HG03378 (cell line): Measurements from ENCODE around the gene SPPL3.

Experiments used
- ATAC-seq: cut with Tn5 transposase; IDR thresholded peaks from one replicate; pipeline ENCODE4 v1.9.1; 2021; ENCODE audit warnings: mild to moderate bottlenecking, moderate library complexity; ENCODE audit not compliant: unreplicated experiment

SPPL3 gene

DNA sequence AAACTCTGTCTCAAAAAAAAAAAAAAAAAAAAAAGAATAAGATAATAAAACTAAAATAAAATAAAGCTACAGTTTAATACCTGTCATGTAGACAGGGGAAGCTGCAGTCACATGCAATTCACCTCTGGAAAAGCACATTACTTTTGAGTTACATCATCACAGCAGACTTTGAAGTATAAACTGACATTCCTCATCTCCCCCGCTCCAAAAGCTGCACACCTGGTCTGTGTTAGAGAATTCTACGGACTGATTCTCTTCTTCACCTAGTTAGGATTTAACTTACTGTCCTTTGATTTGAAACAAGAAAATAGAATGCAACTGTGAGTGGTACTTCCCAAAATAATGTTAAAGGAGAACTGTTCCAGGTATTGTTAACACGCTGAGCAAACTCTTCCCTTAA, 25.1 kb downstream of the SPPL3 start:
- no peak for ATAC-seq

DNA sequence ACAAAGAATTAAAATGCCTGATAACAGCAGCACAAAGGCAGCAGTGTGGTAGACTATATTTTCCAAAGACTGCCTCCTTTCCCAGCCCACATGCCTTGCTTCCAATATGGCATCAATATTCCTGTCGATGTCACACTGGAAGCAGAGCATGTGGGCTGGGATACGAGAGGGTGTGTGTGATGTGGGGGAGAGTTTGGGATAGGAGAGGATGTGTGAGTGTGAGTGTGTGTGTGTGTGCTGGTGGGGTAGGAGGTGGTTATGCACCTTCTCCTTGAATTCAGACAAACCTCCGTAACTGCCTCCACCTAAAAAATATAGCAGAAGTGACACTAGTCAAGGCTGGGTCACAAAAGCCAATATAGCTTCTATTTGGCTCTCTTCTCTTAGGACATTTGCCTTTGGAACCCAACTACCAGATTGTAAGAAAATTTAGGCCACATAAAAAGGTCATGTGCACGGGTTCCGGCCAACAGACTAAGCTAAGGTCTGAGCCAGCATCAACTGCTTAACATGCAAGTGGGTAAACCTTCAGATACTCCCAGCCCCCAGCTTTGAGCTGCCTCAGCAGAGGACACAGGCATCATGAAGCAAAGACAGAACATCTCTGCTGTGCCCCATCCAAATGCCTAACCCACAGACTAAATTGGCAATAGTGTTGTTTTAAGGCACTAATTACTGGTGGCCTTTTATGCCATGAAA, 29.5 kb downstream of the SPPL3 start:
- no peak for ATAC-seq

DNA sequence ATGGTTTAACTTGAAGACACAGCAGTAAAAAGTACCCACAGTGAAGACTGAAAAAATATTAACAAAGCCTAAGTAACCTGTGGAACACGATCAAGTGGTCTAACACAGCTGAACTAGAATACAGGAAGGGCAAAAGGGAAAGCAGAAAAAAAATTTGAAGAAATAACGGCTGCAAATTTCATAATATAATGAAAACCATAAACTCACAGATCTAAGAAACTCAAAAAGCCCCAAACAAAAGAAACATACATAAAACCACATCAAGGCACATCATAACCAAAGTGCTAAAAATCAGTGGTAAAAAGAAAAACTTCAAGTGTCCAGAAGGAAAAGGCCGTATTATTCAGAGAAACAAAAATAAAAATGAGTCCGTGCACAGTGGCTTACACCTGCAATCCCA, 30.9 kb downstream of the SPPL3 start:
- no peak for ATAC-seq

DNA sequence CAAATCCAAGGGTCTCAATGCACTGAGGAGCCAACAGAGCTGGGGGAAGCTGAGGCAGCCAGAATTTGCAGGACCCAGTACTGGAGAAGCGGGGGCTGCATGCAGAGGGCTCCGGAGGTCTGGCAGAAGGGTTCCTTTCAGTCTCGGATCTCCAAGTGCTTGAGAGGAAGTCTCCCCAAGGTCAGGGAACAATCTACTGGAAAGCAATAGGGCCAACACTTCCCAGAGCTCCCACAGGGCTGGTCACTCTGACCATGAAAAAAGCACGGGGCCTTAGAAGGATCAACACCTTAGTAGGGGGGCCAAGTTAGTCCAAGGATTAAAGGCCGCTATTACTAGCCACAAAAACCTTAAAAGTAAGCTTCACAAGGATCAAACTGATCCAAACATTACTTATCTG, 31.7 kb downstream of the SPPL3 start:
- no peak for ATAC-seq

DNA sequence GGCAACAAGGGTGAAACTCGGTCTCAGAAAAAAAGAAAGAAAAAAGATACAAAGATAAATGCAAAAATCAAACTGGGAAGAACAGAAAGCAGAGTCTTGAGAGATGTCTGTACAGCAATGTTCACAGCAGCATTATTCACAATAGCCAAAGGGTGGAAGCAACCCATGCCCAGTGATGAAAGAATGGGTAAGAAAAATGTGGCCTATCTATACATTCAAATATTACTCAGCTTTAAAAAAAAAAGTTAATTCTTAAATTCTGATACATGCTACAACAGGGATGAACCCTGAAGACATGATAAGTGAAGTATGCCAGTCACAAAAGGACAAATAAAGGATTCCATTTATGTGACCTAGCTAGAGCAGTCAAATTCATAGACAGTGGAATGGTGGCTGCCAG, 33.7 kb downstream of the SPPL3 start:
- no peak for ATAC-seq

DNA sequence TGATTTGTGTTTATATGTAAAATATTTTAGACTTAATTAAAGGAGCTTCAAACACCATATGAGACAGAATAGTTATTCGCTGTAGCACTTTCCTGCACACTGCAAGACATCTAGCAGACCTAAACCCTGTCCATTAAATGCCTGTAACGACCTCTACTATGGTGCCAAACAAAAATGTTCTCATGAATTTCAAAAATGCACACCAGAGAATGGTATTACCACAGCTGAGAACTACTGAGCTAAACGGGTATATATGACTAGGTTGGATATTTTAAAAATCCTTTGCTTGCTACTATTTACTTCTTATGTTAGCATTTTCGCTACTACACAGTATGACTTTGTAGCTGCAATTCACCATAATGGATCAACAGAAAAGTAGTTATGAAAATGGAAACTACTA, 34.8 kb downstream of the SPPL3 start:
- ATAC-seq: no peak

DNA sequence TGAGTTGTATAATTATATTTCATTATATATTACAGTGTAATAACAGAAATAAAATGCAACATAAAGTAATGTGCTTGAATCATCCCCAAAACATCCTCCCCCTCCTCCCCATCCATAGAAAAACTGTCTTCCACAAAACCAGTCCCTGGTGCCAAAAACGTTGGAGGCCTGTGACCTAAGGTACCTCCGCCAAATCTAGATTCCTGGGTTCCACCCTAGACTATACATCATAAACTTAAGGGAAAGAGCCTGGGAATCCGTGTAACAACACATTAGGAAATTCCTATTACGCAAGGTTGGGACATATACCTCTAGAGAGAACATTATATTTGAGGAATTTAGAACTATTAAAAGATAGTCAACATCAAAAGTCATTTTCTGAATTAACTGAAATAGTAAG, 38.0 kb downstream of the SPPL3 start:
- ATAC-seq: no peak

DNA sequence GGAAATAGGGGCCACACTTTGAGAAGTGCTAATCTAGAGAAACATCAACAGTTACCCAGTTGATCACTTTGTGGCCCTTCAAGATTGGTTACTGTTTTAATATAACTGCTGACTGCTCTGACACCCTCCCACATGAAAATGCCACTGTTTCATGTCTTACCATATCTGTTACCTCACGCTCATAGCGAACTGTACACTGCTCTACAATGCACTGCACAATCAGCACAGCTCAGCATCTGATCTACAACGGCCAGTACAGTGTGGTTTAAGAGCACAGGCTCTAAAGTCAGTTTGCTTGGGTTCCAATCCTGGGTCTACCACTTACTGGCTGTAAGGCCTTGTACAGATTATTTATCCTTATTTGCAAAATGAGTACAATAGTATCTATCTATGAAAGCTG, 39.1 kb downstream of the SPPL3 start:
- no peak for ATAC-seq

DNA sequence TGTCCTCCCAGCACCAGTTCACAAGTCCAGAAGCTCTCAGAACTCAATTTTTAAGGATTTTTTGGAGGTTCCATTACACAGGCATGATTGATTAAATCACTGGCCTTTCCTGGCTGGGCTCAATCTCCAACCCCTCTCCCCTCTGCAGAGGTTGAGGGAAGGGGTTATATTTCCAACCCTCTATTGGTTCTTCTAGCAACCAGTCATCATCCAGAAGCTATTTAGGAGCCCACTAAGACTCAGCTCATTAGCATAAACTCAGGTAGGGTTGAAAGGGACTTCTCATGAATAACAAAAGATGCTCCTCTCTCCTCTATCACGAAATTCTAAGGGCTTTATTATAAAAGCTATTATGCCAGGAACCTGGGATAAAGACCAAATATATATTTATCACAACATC, 41.5 kb downstream of the SPPL3 start:
- ATAC-seq: no peak

DNA sequence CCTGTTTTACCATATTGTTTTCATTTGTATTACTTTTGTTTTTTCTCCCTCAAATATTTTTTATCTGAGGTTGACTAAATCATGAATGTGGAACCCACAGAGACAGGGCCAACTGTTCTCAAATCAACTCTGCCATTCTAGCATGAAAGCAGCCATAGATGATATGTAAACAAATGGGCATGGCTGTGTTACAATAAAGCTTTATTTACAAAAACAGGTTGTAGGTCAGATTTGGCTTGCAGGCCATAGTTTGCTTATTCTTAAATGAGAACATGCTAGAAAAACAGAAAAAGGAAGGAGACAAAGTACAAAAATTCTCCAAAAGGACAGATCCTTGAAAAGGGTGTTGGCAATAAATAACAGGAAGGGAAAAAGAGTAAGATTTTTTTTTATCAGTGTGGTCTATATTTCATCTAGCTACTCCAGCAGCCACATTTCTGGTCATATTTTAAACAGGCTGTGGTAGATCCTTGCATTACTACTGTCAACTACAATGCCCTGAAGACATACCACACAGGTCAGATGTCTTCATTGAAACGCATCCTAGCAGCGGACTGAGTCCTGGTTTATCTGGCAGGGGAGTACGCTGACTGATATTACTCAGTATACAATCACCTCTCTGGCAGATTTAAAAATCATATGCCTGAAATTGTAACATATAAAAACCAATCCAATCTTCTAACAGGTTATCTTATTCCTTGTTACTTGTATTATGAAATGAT, 42.9 kb downstream of the SPPL3 start:
- no peak for ATAC-seq

DNA sequence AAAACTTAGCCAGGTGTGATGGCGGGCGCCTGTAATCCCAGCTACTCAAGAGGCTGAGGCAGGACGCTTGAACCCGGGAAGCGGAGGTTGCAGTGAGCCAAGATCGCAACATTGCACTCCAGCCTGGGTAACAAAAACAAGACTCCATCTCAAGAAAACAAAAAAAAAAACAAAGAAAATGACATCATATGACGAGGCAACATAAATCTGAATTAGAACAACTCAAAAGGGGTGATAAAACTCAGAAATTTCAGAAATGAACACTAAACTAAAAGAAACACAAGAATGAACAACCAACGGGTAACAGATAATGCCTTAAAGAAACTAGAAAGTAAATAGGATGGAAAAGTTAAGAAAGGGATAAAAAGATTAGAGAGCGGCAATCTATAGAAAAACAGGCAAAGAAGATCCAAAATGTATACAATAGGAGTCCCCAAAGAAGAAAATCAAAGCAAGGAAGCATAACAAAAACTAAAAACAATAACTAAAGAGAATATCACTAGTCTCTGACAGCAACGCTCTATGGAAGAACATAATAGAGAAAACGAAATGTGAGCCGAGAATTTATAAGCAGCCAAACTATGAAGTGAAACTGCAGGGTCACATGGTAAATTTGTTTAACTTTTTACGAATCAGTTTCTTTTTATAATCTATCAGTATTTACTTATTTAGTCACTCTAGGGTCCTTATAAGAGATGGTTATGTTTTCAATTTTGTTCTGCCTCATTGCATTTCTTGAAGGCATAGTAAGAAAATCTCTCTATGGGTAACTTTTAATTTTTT, 45.7 kb downstream of the SPPL3 start:
- ATAC-seq: no peak

DNA sequence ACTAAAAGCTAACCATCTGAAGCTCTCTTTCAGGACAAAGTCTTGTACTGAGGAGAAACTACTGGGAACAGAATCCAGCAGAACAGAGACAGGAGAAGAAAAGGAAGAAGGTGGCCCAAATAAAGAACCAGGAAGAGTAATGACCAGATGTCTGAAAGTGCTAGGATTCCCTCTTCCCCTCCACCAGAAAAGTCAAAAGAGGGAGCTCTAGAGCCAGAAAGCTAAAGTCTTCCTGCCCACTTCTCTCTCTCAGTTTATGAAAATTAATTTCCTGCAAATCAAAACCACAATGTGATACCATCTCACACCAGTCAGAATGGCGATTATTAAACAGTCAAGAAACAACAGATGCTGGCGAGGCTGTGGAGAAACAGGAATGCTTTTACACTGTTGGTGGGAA, 47.2 kb downstream of the SPPL3 start:
- ATAC-seq: no peak

DNA sequence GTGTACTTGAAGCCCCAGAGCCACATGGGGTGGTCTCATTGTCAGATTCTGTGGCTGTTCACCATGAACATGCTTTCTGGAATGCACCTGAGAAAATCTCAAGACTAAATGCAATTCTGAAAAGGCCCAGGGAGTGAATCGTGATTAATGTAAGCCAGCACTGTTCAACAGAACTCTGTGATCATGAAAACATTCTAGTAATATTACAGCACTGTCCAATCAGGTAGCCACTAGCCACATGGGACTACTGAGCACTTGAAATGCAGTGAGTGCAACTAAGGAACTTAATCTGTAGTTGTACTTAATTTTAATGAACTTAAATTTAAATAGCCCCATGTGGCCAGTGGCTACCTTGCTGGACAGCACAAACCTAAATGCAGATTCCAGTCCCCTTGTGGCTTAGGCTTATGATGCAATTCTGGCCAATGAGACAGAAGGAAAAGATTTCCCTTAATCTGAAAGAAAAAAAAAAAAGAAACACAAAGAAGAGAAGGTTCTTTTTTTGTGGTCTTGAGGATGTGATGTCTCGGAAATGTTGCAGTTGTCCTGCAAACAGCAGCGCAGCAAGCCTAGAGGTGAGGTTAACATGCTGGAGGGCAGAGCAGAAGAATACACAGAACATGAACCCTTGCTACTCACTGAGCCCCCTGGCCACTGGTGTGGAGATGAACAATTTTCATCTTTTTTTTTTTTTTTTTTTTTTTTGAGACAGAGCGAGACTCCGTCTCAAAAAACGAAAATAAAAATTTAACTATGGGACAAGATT, 48.2 kb downstream of the SPPL3 start:
- ATAC-seq: no peak

DNA sequence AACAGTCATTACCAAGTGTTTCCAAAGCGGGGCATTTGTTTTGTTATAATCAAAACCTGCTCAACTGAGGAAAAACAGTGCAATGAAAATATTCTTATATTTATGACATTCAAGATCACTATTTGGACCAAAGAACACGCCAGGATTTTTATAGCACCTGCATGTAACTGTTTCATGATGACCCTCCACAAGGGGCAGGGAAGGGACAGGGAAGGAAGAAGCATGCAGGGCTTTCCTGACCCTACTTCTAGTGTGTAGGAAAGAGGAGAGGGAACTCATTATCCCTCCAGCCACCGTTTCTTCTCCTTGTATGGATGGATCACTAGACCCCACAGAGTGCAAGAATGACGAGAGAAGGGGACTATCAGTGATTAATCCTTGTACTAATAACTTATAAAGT, 49.4 kb downstream of the SPPL3 start:
- ATAC-seq: no peak

DNA sequence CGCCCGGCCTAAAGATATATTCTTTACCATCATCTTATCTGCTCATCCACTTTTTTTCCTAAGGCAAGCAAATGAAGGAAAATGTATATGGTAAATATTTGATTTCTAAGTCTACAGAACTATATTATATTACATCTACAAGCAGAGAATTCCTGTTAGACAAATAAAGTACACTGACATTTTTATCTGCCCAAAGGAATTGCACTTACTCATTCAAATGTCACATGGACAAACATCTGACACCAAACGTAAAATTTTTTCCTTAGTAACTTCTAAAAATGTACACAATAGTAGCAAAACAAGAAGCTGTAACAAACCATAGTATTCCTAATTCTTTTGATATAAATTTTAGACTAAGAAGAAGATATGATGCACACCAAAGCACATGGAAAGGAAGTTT, 51.0 kb downstream of the SPPL3 start:
- no peak for ATAC-seq

DNA sequence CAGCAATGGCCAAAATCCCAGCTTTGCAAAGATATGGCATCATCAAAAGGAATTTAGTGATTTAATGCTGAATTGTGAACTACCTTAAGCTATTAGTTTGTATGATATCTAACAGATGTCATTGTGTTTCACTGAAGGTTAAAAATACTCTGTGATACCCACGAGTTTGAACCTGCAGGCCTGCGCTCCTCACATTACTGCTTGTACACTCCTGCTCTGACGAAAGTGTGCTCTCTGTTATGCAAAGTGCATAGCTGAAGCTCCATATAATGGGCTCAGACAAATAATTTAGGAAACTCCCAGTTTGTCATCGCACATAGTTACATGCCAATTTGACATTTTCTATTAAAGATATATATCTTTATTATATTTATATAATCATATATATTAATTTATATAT, 52.2 kb downstream of the SPPL3 start:
- ATAC-seq: no peak

DNA sequence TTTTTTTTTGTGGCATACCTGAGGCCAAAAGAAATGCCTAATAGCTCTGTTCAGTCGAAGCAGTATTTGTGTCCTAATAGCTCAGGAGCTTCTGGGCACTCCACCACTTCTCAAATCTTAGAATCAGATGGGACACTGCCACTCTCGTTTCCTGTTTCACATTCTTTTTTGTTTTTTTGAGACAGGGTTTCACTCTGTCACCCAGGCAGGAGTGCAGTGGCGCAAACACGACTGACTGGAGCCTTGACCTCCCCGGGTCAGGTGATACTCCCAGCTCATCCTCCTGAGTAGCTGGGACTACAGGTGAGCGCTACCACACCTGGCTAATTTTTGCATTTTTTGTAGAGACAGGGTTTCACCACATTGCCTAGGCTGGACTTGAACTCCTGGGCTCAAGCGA, 52.7 kb downstream of the SPPL3 start:
- no peak for ATAC-seq

DNA sequence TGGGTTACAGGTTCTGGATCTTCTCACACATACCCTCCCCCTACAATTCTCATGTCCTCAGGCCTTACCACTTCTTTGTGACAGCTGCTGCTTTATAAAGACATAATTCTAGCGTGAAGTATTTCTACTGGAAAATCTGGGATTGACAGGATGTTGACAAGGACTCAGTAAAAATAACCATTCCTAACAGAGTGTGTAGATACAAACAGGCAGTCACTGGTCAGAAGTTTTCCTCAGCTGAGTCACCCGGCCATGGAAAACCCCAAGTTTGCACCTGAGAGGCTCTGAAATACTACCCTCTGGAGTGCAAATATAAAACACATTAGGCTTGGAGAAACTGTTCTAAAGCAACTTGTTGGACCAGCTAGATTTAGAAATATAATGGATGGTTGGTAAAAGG, 54.4 kb downstream of the SPPL3 start:
- no peak for ATAC-seq

DNA sequence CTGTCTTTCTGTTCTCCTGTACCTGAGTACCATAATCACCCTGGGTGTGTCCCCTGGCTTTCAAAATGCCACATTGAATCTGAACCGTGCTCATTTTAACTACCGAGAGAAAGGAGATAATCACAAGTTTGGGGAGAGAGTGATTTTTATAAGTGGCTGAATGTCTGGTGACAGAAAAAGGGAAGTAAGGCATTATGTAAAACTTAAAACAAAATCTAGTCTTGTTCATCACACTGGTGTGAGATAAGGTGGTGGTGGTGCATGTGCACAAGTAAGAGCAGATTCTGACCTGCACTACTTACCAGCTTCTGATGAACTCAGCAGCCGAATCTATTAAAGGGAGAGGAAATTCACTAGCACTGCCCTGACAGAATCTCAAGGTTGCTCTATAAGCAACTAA, 56.3 kb downstream of the SPPL3 start:
- peak; percentile 61 for ATAC-seq

DNA sequence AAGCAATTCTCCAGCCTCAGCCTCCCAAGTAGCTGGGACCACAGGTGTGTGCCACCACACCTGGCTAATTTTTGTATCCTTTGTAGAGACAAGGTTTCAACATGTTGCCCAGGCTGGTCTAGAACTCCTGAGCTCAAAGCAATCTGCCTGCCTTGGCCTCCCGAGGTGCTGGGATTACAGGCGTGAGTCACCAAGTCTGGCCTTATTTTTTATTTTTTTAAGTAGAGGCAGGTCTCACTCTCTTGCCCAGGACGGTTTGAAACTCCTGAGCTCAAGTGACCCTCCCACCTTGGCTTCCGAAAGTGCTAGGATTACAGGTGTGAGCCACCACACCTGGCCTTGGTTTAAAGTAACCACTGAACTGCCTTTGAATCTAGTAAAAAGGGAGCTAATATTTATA, 56.8 kb downstream of the SPPL3 start:
- no peak for ATAC-seq

DNA sequence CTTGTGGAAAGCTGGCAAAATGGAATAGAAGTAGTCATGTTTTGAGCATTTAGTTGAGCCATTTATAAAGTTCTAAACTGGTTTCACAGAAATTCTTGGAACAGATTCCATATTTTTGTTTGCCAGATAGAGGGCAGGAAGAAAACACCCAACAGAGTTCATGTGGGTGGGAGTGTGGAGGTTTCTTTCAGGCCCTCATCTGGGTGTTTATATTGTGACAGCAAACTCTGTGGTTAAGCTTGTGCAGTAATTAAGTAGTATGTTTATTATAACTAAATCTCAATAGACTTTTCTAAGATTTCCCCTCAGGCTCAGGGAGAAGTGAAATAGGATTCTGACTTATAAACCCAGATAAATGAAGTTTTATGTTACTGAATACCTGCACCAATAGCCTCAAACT, 57.4 kb downstream of the SPPL3 start:
- ATAC-seq: no peak
